ENCODE data around the gene GPR34.
"Not testable (repeated sequence)": the region's sequence is repeated elsewhere in the genome, so short reads cannot be mapped to it uniquely, and the experiment has no call there.

GPR34 gene

DNA sequence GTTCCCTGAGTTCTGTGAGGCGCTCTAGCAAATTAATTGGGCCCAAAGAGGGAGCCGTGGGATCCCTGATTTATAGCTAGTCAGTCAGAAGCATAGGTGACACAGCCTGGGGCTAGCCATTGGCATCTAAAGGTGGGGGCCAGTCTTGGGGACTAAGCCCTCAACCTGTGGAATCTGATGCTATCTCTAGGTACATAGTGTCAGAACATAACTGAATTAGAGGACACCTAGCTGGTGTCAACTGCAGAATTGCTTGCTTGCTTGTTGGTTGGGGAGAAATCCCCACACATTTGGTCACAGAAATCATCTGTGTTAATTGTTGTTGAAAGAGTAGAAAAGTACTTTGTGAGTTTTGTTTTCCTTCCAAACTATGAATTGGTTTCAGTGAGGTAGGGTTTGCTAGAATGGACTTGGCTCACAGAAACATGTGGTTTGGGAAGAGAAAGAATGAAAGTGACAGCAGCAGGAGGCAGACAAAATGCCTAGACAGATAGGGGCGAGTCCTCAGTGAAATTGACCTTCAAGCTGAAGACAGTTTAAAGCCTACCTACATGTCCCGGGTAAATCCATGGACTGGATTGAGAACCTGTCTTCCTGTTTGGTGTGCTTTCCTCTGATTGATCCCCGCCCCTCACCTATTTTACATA is 22.4 kb downstream of the GPR34 start:
- Mint-ChIP-seq H3K4me1 (ENCODE audit: low read depth) (peaks cover 38% of the 10 kb centered on the region), H3K27me3 (peaks cover 49% of the 10 kb centered on the region), H3K9me3 (no peaks in the 10 kb centered on the region), H3K27ac (no peak overlapping the region), H3K4me3 (no peak overlapping the region), H3K36me3 (ENCODE audit: low read depth) (peaks cover 3% of the 10 kb centered on the region)
- no peak for DNase-seq

DNA sequence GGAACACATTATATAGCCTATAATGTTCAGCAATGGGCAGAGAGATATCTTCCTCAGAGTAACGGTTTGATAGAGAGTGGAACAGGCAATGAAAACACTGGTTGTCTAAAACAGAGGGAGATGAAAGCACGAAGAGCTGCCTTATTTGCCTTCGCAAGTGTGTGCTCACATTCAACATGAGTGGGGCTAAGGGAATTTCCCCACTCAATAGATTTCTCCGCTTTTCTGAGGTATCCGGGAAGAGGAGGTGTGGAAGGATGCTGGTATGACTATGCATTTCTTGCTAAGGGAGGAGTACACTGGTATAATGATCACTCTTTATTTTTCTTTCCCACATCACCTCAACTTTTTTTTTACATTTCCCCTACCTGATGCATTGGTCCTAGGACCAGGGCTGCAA is 27.4 kb downstream of the GPR34 start:
- Mint-ChIP-seq H3K9me3 (peaks cover 17% of the 10 kb centered on the region), H3K4me1 (ENCODE audit: low read depth) (peaks cover 44% of the 10 kb centered on the region), H3K27ac (peak overlapping the region; percentile 51), H3K27me3 (peaks cover 36% of the 10 kb centered on the region), H3K4me3 (no peak overlapping the region), H3K36me3 (ENCODE audit: low read depth) (peaks cover 36% of the 10 kb centered on the region)
- DNase-seq = no peak

DNA sequence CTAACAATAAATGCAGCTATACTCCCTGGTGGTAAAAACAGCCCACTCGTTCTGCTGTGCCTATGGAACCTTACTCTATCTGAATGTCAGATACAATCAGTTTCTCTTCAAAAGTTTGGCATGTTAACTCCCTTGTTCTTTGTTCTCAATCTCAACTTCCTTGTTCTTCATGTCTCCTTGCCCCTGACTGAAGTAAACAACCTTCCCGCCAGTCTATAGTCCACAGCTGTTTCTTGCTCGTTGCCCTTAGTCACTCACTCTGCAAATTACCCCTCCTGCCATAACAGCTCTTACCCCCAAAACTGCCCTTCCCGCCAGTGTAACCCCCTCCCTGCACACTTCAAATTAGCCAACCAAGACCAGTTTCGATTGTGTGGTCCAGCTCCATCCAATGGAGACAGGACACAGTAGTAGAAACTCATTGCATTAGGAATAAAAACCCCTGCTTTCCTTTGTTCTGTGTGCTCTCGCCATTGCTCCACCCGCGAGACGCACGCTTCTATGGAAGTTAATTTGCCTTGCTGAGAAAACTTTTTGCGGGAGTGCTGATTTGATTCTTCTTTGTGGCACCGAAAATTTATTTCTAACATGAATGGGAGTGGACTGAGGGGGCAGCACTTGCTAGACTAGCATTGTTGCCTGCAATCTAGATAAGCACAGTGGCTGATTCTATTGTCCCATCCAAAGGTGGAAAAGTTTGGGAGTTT is 28.1 kb downstream of the GPR34 start:
- Mint-ChIP-seq H3K9me3 (peaks cover 17% of the 10 kb centered on the region), H3K27me3 (peaks cover 29% of the 10 kb centered on the region), H3K36me3 (ENCODE audit: low read depth) (peaks cover 36% of the 10 kb centered on the region), H3K4me1 (ENCODE audit: low read depth) (peaks cover 45% of the 10 kb centered on the region), H3K4me3 (no peak overlapping the region), H3K27ac (peak overlapping the region; percentile 51)
- DNase-seq = no peak

GRCh38 chrX:41718481-41719235 is 29.9 kb downstream of the GPR34 start:
- H3K4me1 Mint-ChIP-seq (ENCODE audit: low read depth) = peaks cover 62% of the 10 kb centered on the region
- H3K27me3 Mint-ChIP-seq = peaks cover 34% of the 10 kb centered on the region
- peaks cover 46% of the 10 kb centered on the region for H3K36me3 Mint-ChIP-seq (ENCODE audit: low read depth)
- H3K4me3 Mint-ChIP-seq = no peak overlapping the region
- peaks cover 23% of the 10 kb centered on the region for H3K9me3 Mint-ChIP-seq
- H3K27ac Mint-ChIP-seq = no peak overlapping the region
- no peak for DNase-seq

- Mint-ChIP-seq H3K4me1 (ENCODE audit: low read depth) (peaks cover 69% of the 10 kb centered on the region), H3K27me3 (peaks cover 29% of the 10 kb centered on the region), H3K9me3 (peaks cover 23% of the 10 kb centered on the region), H3K36me3 (ENCODE audit: low read depth) (peaks cover 46% of the 10 kb centered on the region)
- H3K4me3 Mint-ChIP-seq, DNase-seq, H3K27ac Mint-ChIP-seq: not testable (repeated sequence)
These were observed 30.8 kb downstream of the GPR34 start for GRCh38 chrX:41719610-41720009.

DNA sequence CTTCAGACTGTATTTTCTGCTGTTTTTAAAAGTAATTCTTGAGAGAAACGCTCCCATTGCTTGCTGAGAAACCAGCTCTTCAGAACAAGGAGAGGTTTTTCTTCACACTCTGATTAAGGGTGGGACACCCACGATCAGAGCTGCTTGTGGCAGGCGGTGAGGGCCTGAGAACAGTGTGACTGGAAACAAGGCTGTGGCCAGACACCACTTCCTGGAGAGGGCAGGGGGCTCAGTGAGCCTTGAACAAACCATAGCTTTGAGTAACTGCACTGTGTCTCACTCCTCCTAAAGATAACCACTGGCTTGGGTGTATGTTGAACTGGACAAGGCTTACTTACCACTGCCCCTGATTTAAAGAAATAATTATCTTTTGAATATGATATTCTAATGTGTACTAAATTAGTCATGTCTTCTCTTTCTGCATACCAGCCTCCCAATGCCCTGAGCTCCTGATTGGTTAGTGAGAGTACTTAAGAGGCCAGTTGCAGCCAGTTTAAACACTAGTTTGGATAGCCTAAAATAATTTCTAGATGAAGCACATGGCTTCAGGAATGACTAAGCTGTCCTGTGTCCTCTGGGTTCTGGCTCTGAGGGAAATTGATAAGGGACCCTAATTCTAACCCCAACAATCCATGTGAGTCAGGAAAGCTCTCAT is 31.5 kb downstream of the GPR34 start:
- H3K4me1 Mint-ChIP-seq (ENCODE audit: low read depth) = peaks cover 68% of the 10 kb centered on the region
- H3K4me3 Mint-ChIP-seq = no peak overlapping the region
- peaks cover 46% of the 10 kb centered on the region for H3K36me3 Mint-ChIP-seq (ENCODE audit: low read depth)
- peaks cover 23% of the 10 kb centered on the region for H3K9me3 Mint-ChIP-seq
- H3K27me3 Mint-ChIP-seq = peaks cover 29% of the 10 kb centered on the region
- peak; percentile 49 for DNase-seq
- H3K27ac Mint-ChIP-seq = peak overlapping the region; percentile 8

DNA sequence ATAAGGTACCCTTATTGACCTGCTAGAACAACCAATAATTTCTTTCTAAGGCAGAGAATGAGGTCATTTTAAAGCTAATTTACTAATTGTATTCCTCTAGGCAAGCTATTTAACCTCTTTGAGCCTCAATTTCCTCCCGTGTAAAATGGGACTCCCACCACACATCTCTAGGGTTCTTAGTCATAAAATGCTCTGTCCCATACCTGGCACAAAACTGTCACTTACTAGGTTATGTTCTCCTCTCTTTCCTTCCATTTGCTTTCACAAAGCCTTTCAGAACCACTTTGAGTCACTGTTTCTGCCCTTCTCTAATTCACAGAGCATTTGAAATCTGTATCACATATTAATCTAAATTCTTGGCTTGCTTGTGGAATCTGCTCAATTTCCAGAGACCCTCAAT is 32.8 kb downstream of the GPR34 start:
- H3K9me3 Mint-ChIP-seq = peaks cover 23% of the 10 kb centered on the region
- no peak for DNase-seq
- H3K27ac Mint-ChIP-seq = peak overlapping the region; percentile 72
- no peak overlapping the region for H3K4me3 Mint-ChIP-seq
- peaks cover 43% of the 10 kb centered on the region for H3K36me3 Mint-ChIP-seq (ENCODE audit: low read depth)
- H3K27me3 Mint-ChIP-seq = peaks cover 21% of the 10 kb centered on the region
- H3K4me1 Mint-ChIP-seq (ENCODE audit: low read depth) = peaks cover 60% of the 10 kb centered on the region

DNA sequence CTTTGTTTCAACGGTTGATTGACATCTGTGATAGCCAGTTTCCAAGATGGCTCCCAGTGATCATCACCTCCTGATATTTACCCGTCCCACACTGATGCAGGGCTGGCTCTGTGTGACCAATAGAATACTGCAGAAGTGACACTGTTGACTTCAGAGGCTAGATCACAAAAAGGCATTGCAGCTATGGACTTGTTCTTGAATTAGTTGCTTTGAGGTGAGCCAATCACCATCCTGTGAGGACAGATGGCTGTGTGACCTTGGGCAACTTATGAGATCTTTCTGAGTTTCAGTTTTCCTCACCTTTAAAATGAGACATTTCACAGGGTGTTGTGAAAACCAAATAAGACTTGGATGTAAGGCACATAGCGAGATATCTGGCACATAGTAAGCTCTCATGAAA is 33.4 kb downstream of the GPR34 start:
- no peak for DNase-seq
- Mint-ChIP-seq H3K9me3 (peaks cover 17% of the 10 kb centered on the region), H3K36me3 (ENCODE audit: low read depth) (peaks cover 37% of the 10 kb centered on the region), H3K4me1 (ENCODE audit: low read depth) (peaks cover 55% of the 10 kb centered on the region), H3K4me3 (no peak overlapping the region), H3K27me3 (peaks cover 25% of the 10 kb centered on the region), H3K27ac (peak overlapping the region; percentile 72)

- Mint-ChIP-seq H3K4me1 (ENCODE audit: low read depth) (peaks cover 62% of the 10 kb centered on the region), H3K36me3 (ENCODE audit: low read depth) (peaks cover 35% of the 10 kb centered on the region), H3K9me3 (peaks cover 16% of the 10 kb centered on the region), H3K4me3 (no peak overlapping the region), H3K27me3 (peaks cover 24% of the 10 kb centered on the region), H3K27ac (peak overlapping the region; percentile 72)
- DNase-seq = no peak
These were observed 34.2 kb downstream of the GPR34 start for GRCh38 chrX:41722816-41723618.

GRCh38 chrX:41723826-41724225 is 35.1 kb downstream of the GPR34 start, which contains the start of gene GPR82:
Gene GPR82 (plus strand): TSS chrX:41724181. CDS start chrX:41727027, 2,846 bp downstream.
- Mint-ChIP-seq H3K27ac (peak within 1 kb of the TSS; percentile 72), H3K4me3 (no peak within 1 kb of the TSS), H3K36me3 (ENCODE audit: low read depth) (peaks cover 28% of the 10 kb centered on the region), H3K4me1 (ENCODE audit: low read depth) (peaks cover 62% of the 10 kb centered on the region), H3K27me3 (peaks cover 23% of the 10 kb centered on the region), H3K9me3 (peaks cover 13% of the 10 kb centered on the region)
- DNase-seq = no peak

DNA sequence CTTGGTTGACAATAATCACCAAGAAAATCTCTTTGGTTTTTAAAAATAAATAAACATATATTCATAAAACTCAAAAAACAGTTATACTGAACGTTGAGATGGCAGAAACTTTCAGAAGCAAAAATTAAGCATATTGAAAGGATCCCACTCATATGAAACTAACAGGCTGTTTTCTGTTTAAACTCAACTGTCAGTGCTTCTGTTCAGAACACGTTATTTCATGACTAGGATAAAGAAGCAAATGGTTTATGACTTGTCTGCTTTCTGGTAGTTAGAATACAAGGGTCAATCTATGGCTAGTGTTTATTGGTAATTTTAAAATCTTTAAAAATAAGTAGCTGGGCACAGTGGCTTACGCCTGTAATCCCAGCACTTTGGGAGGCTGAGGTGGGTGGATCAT is 39.4 kb downstream of the GPR34 start:
- Mint-ChIP-seq H3K4me3 (no peak overlapping the region), H3K4me1 (ENCODE audit: low read depth) (peaks cover 27% of the 10 kb centered on the region), H3K9me3 (no peaks in the 10 kb centered on the region), H3K27ac (no peak overlapping the region), H3K36me3 (ENCODE audit: low read depth) (peaks cover 2% of the 10 kb centered on the region), H3K27me3 (peaks cover 20% of the 10 kb centered on the region)
- DNase-seq = no peak

GRCh38 chrX:41730081-41730480 is 41.3 kb downstream of the GPR34 start:
- H3K36me3 Mint-ChIP-seq (ENCODE audit: low read depth) = peaks cover 2% of the 10 kb centered on the region
- peaks cover 18% of the 10 kb centered on the region for H3K27me3 Mint-ChIP-seq
- no peak overlapping the region for H3K4me3 Mint-ChIP-seq
- no peak for DNase-seq
- H3K27ac Mint-ChIP-seq = no peak overlapping the region
- peaks cover 27% of the 10 kb centered on the region for H3K4me1 Mint-ChIP-seq (ENCODE audit: low read depth)
- H3K9me3 Mint-ChIP-seq = no peaks in the 10 kb centered on the region

- Mint-ChIP-seq H3K4me1 (ENCODE audit: low read depth) (peaks cover 30% of the 10 kb centered on the region), H3K36me3 (ENCODE audit: low read depth) (peaks cover 2% of the 10 kb centered on the region), H3K4me3 (no peak overlapping the region), H3K9me3 (no peaks in the 10 kb centered on the region), H3K27me3 (peaks cover 19% of the 10 kb centered on the region), H3K27ac (no peak overlapping the region)
- no peak for DNase-seq
These were observed 43.5 kb downstream of the GPR34 start for GRCh38 chrX:41732260-41732659.

DNA sequence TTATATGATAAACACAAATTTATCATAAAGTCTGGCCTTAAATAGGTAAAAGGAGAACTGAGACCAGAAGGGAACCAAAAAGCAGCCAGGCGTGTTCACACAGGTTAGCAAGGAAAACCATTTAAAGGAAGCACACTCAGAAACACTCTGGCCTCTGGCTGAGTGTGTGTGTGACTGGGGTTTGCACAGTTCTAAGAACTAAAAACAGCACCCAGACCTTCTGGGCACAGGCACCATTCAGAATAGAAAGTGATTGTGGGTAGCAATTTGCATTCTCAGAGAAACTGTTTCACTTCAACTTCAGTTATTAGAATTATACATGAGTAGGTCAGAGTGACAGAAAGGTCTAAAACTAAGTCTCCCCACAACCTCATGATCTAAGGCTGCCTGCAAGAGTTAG is 45.2 kb downstream of the GPR34 start:
- H3K4me1 Mint-ChIP-seq (ENCODE audit: low read depth) = peaks cover 26% of the 10 kb centered on the region
- H3K36me3 Mint-ChIP-seq (ENCODE audit: low read depth) = no peaks in the 10 kb centered on the region
- peaks cover 16% of the 10 kb centered on the region for H3K27me3 Mint-ChIP-seq
- no peak for DNase-seq
- H3K9me3 Mint-ChIP-seq = no peaks in the 10 kb centered on the region
- peak overlapping the region; percentile 8 for H3K4me3 Mint-ChIP-seq
- peak overlapping the region; percentile 79 for H3K27ac Mint-ChIP-seq

All from activated T-cell treated with anti-CD3 and anti-CD28 coated beads, Interleukin-2, amount 50 U/mL, for 24 hours (primary cell).